Chondrocyte (in vitro differentiated cells): Measurements from ENCODE around the gene BARHL1. TPM values are rescaled to one million over a fixed set of nuclear protein-coding genes. Genes with fewer than 3 reads are reported as not detected.

Source experiments
- DNase-seq: peaks from one replicate; pipeline ENCODE4 v3.0.0; 2021; ENCODE audit warnings: mixed read lengths, low spot score
- H3K27ac Mint-ChIP-seq: one replicate; pipeline ENCODE4 v1.8.0; 2021; ENCODE audit warnings: mild to moderate bottlenecking, moderate library complexity, mixed read lengths; ENCODE audit not compliant: unreplicated experiment
- H3K27me3 Mint-ChIP-seq: 2 replicates; pipeline ENCODE4 v1.8.0; 2021; ENCODE audit warnings: low read depth, mixed read lengths
- H3K36me3 Mint-ChIP-seq: 2 replicates; pipeline ENCODE4 v1.8.0; 2021; ENCODE audit warnings: low read depth, mixed read lengths
- H3K4me1 Mint-ChIP-seq: 2 replicates; pipeline ENCODE4 v1.8.0; 2021; ENCODE audit warnings: low read depth, mild to moderate bottlenecking, mixed read lengths
- H3K4me3 Mint-ChIP-seq: one replicate; pipeline ENCODE4 v1.8.0; 2021; ENCODE audit warnings: mild to moderate bottlenecking, moderate library complexity, mixed read lengths; ENCODE audit not compliant: unreplicated experiment
- H3K9me3 Mint-ChIP-seq: 2 replicates; pipeline ENCODE4 v1.8.0; 2021; ENCODE audit warnings: low read depth, mixed read lengths
- CTCF ChIP-seq: fragments of 200-600 bp; sonication (generic); IDR thresholded peaks from 2 replicates; pipeline ENCODE4 v1.5.0; 2021; ENCODE audit warnings: antibody characterized with exemption, mild to moderate bottlenecking, moderate library complexity
- total RNA-seq: library from RNA; stranded (reverse); gene quantifications from 3 replicates; pipeline ENCODE4 v1.2.1, GENCODE V29; 2021

Gene BARHL1
- total RNA-seq, 1 donor from 2014 or later = not detected

- TF ChIP-seq CTCF = no peak
- H3K36me3 Mint-ChIP-seq = no peaks in the 10 kb centered on the region
- DNase-seq = peak; percentile 25
Observed at GRCh38 chr9:132548751-132549640, 33.4 kb upstream of the BARHL1 start.

DNA sequence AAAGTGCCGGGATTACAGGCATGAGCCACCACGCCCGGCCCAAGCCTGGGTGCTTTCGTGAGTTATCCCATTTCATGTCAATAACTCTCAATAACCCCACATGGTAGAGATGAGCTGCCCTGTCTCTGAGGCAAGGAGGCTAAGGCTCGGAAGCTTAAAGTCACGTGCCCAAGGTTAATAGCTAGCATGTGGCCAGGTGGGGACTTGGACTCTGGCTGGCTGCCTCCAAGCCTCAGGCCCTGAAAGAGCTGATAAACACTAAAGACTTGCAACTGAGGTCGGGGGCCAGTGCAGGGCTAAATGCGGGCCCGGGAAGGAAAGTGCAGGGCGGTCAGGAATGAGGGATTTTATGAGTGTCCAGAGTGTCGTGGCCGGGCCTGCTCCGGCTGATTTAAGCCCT lies 30.9 kb upstream of the BARHL1 start:
- Mint-ChIP-seq H3K9me3 (no peaks in the 10 kb centered on the region), H3K27ac (no peak overlapping the region), H3K4me1 (peaks cover 17% of the 10 kb centered on the region), H3K36me3 (peaks cover 2% of the 10 kb centered on the region), H3K27me3 (peaks cover 11% of the 10 kb centered on the region), H3K4me3 (no peak overlapping the region)
- no peak for TF ChIP-seq CTCF
- DNase-seq = peak; percentile 77

More at GRCh38 chr9:132548751-132549640, 33.4 kb upstream of the BARHL1 start:
- Mint-ChIP-seq H3K9me3 (no peaks in the 10 kb centered on the region), H3K4me3 (no peak overlapping the region), H3K27me3 (no peaks in the 10 kb centered on the region), H3K4me1 (peaks cover 26% of the 10 kb centered on the region), H3K27ac (peak overlapping the region; percentile 84)

DNA sequence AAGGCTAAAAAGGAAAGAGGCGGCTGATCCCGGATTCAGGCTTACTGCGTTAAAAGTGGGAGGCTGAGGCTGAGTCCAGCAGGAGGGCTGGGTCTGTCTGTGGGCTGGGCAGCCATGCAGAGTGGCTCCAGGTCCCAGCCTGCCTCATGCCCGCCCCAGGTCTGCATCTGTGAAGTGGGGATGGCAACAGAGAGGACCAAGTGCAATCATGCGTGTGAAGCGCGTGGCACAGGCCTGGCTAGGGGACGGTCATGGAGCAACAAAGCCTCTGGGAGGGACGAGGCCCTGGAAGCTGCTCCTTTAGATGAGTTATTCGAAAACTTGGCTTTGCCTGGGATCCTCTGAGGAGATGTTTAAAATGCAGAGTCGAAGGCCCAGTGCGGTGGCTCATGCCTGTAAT lies 30.4 kb upstream of the BARHL1 start:
- Mint-ChIP-seq H3K36me3 (peaks cover 2% of the 10 kb centered on the region), H3K9me3 (no peaks in the 10 kb centered on the region), H3K27ac (no peak overlapping the region), H3K4me3 (no peak overlapping the region), H3K27me3 (peaks cover 13% of the 10 kb centered on the region), H3K4me1 (peaks cover 15% of the 10 kb centered on the region)
- DNase-seq = peak; percentile 71
- no peak for TF ChIP-seq CTCF

DNA sequence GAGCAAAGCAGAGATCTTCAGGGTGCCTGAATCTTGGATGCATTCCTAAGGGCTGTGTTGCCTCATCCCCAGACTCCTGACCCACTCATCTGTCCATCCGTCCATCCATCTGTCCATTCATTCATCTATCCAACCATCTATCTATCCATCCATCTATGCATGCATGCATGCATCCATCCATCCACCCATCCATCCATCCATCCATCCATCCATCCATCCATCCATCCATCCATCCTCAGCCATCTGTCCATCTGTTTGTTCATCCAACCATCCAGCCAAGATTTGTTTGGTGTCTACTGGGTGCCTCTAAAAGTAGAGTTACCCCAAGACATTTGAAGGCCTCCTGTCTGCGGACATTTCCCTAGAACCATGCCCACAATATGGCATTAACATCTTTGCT lies 27.7 kb upstream of the BARHL1 start:
- H3K36me3 Mint-ChIP-seq = peaks cover 2% of the 10 kb centered on the region
- DNase-seq = no peak

GRCh38 chr9:132555528-132555927 lies 26.9 kb upstream of the BARHL1 start:
- DNase-seq = no peak
- no peak overlapping the region for H3K27ac Mint-ChIP-seq
- peaks cover 2% of the 10 kb centered on the region for H3K4me1 Mint-ChIP-seq
- no peak overlapping the region for H3K4me3 Mint-ChIP-seq
- peaks cover 15% of the 10 kb centered on the region for H3K27me3 Mint-ChIP-seq
- peaks cover 2% of the 10 kb centered on the region for H3K36me3 Mint-ChIP-seq
- peaks cover 3% of the 10 kb centered on the region for H3K9me3 Mint-ChIP-seq
- TF ChIP-seq CTCF = no peak

More for the DNA sequence above, 27.7 kb upstream of the BARHL1 start:
- Mint-ChIP-seq H3K27me3 (peaks cover 13% of the 10 kb centered on the region), H3K4me1 (no peaks in the 10 kb centered on the region), H3K9me3 (peaks cover 3% of the 10 kb centered on the region), H3K4me3 (no peak overlapping the region), H3K27ac (no peak overlapping the region)
- no peak for TF ChIP-seq CTCF
